CD14-positive monocyte (primary cell): Measurements from ENCODE around the gene MPP4. TPM values are rescaled to one million over a fixed set of nuclear protein-coding genes. Genes with fewer than 3 reads are reported as not detected.

ENCODE experiments used
- DNase-seq, 3 donors: peaks; one replicate each; pipeline ENCODE4 v3.0.0-alpha.2; 2011 to 2022
- H2AFZ ChIP-seq: 2 replicates; pipeline ENCODE4 v1.6.0; 2012; ENCODE audit warnings: mild to moderate bottlenecking, low read depth, low read length, inconsistent platforms; ENCODE audit not compliant: insufficient read depth, poor library complexity, severe bottlenecking
- H3K27ac ChIP-seq, 2 donors: 1 replicate in 1 of 2; 2 replicates in 1 of 2; pipeline ENCODE4 v1.5.1; 2012 to 2013; ENCODE audit warnings: low read length in 2 of 2, control low read depth in 1 of 2, inconsistent platforms in 1 of 2, low read depth in 1 of 2, mild to moderate bottlenecking in 1 of 2
- H3K27me3 ChIP-seq, 2 donors: one replicate each; pipeline versions ENCODE4 v1.6.0 to v1.6.1; 2011 to 2013; ENCODE audit warnings: low read length in 2 of 2; ENCODE audit not compliant: control insufficient read depth in 2 of 2, insufficient read depth in 2 of 2
- H3K36me3 ChIP-seq, 2 donors: replicated peaks in 1 of 2; 1 replicate in 1 of 2; 2 replicates in 1 of 2; pipeline versions ENCODE4 v1.5.1 to v1.6.1; 2012 to 2013; ENCODE audit warnings: low read length in 2 of 2, control low read depth in 1 of 2, inconsistent platforms in 1 of 2, mild to moderate bottlenecking in 1 of 2; ENCODE audit not compliant: insufficient read depth in 2 of 2, control insufficient read depth in 1 of 2
- H3K4me1 ChIP-seq, 2 donors: 1 replicate in 1 of 2; 2 replicates in 1 of 2; pipeline versions ENCODE4 v1.5.1 to v1.6.1; 2012 to 2013; ENCODE audit warnings: low read length in 2 of 2, control low read depth in 1 of 2, inconsistent platforms in 1 of 2, mild to moderate bottlenecking in 1 of 2, moderate library complexity in 1 of 2; ENCODE audit not compliant: insufficient read depth in 2 of 2, control insufficient read depth in 1 of 2
- H3K4me2 ChIP-seq: replicated peaks from 2 replicates; pipeline ENCODE3; 2012; ENCODE audit warnings: low read length, moderate library complexity, mild to moderate bottlenecking; ENCODE audit not compliant: poor library complexity, severe bottlenecking; ENCODE audit errors: extremely low read depth
- H3K4me3 ChIP-seq, 3 experiments: fragments of 200-600 bp in 1 of 3; sonication (generic) in 1 of 3; replicated peaks in 1 of 3; 1 replicate in 2 of 3; 2 replicates in 1 of 3; pipeline ENCODE4 v1.5.1; 2011 to 2013; ENCODE audit warnings: low read length in 3 of 3, mild to moderate bottlenecking in 3 of 3, control low read depth in 2 of 3, low read depth in 2 of 3, inconsistent platforms in 1 of 3, moderate library complexity in 1 of 3
- H3K79me2 ChIP-seq: 2 replicates; pipeline ENCODE4 v1.6.0; 2012; ENCODE audit warnings: mild to moderate bottlenecking, control low read depth, inconsistent platforms, low read length, moderate library complexity; ENCODE audit not compliant: insufficient read depth
- H3K9ac ChIP-seq: 2 replicates; pipeline ENCODE4 v1.6.0; 2017; ENCODE audit warnings: low read length, mild to moderate bottlenecking; ENCODE audit not compliant: insufficient read depth, poor library complexity, severe bottlenecking
- H3K9me3 ChIP-seq, 2 donors: replicated peaks in 1 of 2; 1 replicate in 1 of 2; 2 replicates in 1 of 2; pipeline versions ENCODE4 v1.5.1 to v1.6.1; 2012 to 2013; ENCODE audit warnings: low read length in 2 of 2, control low read depth in 1 of 2; ENCODE audit not compliant: control insufficient read depth in 1 of 2, insufficient read depth in 1 of 2
- H4K20me1 ChIP-seq: 2 replicates; pipeline ENCODE4 v1.6.0; 2012; ENCODE audit warnings: mild to moderate bottlenecking, low read length, control low read depth, moderate library complexity; ENCODE audit not compliant: insufficient read depth
- H3K27ac Mint-ChIP-seq, 7 donors: one replicate each; pipeline ENCODE4 v1.8.0; 2020; ENCODE audit warnings: mild to moderate bottlenecking in 7 of 7, mixed read lengths in 7 of 7, moderate library complexity in 6 of 7, inconsistent platforms in 2 of 7
- H3K27me3 Mint-ChIP-seq, 3 donors: one replicate each; pipeline ENCODE4 v1.8.0; 2021 to 2022; ENCODE audit warnings: low read depth in 3 of 3, mild to moderate bottlenecking in 3 of 3, mixed read lengths in 3 of 3, moderate library complexity in 3 of 3, inconsistent platforms in 1 of 3
- H3K36me3 Mint-ChIP-seq, 2 donors: one replicate each; pipeline ENCODE4 v1.8.0; 2020; ENCODE audit warnings: mixed read lengths in 2 of 2, inconsistent platforms in 1 of 2, mild to moderate bottlenecking in 1 of 2
- H3K4me1 Mint-ChIP-seq: one replicate; pipeline ENCODE4 v1.8.0; 2020; ENCODE audit warnings: mild to moderate bottlenecking, mixed read lengths
- H3K4me3 Mint-ChIP-seq, 2 donors: one replicate each; pipeline ENCODE4 v1.8.0; 2020; ENCODE audit warnings: mild to moderate bottlenecking in 2 of 2, mixed read lengths in 2 of 2, moderate library complexity in 1 of 2
- H3K9me3 Mint-ChIP-seq, 7 donors: one replicate each; pipeline ENCODE4 v1.8.0; 2020 to 2022; ENCODE audit warnings: mixed read lengths in 7 of 7, mild to moderate bottlenecking in 6 of 7, moderate library complexity in 6 of 7, inconsistent platforms in 2 of 7
- whole genome bisulfite sequencing: methylation state at CpG from one replicate; pipeline ENCODE4 v1.1.5; 2013; ENCODE audit warnings: missing lambda C conversion rate; ENCODE audit not compliant: insufficient coverage; 5-methylcytosine and 5-hydroxymethylcytosine counted together
- intact Hi-C, 2 donors: fragments of 100-400 bp; cut with micrococcal nuclease; formaldehyde crosslinking; loops; one replicate each; pipeline versions ENCODE4 v1.15.0 to v1.15.1; 2023
- polyA plus RNA-seq, 3 donors: library from polyadenylated mRNA; depleted of rRNA in 1 of 3; unstranded in 2 of 3; stranded (reverse) in 1 of 3; fragments of 300-500 nt in 2 of 3; fragments of >200 nt in 1 of 3; fragmentation: Illumina TruSeq in 2 of 3; gene quantifications; 1 replicate in 2 of 3; 2 replicates in 1 of 3; pipeline ENCODE4 v1.2.3, GENCODE V29; 2012 to 2021
- TF ChIP-seq, protein P1 (sequence below): fragments of 200-600 bp; IDR thresholded peaks from one replicate; pipeline ENCODE4 v1.8.0; 2022; ENCODE audit warnings: antibody characterized with exemption, mild to moderate bottlenecking

The MPP4 gene
- polyA plus RNA-seq, 3 donors: 0.04 TPM; not detected in 2

DNA sequence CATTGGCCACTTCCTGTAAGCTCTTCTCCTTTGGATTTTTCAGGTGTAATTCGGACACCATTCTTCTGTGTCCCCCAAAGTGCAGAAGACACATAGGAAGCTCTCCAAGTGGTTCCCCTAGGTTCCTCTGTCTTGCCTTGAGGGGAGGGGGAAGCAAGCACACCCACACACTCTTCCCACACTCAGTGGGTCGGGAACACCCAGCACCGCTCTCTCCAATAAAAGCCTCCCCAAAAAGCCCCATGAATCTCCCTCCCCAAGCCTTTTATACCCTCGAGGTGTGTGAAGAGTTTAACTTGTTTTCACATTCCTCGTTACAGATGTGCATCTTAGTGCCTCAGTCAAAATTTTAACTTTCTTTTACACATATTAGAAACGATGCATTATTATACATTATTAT, 45.2 kb downstream of the MPP4 start:
- Histone ChIP-seq H3K9me3 (no peaks in the 10 kb centered on the region), H3K9ac (no peak overlapping the region), H3K4me3 (no peak overlapping the region), H4K20me1 (no peaks in the 10 kb centered on the region), H3K4me1 (no peaks in the 10 kb centered on the region), H3K27ac (no peak overlapping the region), H3K79me2 (no peaks in the 10 kb centered on the region), H3K36me3 (no peaks in the 10 kb centered on the region), H3K27me3 (no peaks in the 10 kb centered on the region), H3K4me2 (no peak overlapping the region), H2AFZ (no peak overlapping the region)
- DNase-seq: no peak
- Mint-ChIP-seq H3K27me3 (peaks cover 0 to 4% (median 0%) of the 10 kb centered on the region in 3 donors), H3K36me3 (no peaks in the 10 kb centered on the region), H3K4me3 (no peak overlapping the region), H3K27ac (peak overlapping the region in 1 of 7 donors; percentile 59), H3K9me3 (no peaks in the 10 kb centered on the region), H3K4me1 (peaks cover 16% of the 10 kb centered on the region)
- no CpG with 5 or more reads among the region's 6 CpGs for WGBS
- intact Hi-C loops: no loop called here
- TF ChIP-seq, protein P1, sequence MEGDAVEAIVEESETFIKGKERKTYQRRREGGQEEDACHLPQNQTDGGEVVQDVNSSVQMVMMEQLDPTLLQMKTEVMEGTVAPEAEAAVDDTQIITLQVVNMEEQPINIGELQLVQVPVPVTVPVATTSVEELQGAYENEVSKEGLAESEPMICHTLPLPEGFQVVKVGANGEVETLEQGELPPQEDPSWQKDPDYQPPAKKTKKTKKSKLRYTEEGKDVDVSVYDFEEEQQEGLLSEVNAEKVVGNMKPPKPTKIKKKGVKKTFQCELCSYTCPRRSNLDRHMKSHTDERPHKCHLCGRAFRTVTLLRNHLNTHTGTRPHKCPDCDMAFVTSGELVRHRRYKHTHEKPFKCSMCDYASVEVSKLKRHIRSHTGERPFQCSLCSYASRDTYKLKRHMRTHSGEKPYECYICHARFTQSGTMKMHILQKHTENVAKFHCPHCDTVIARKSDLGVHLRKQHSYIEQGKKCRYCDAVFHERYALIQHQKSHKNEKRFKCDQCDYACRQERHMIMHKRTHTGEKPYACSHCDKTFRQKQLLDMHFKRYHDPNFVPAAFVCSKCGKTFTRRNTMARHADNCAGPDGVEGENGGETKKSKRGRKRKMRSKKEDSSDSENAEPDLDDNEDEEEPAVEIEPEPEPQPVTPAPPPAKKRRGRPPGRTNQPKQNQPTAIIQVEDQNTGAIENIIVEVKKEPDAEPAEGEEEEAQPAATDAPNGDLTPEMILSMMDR: no peak

DNA sequence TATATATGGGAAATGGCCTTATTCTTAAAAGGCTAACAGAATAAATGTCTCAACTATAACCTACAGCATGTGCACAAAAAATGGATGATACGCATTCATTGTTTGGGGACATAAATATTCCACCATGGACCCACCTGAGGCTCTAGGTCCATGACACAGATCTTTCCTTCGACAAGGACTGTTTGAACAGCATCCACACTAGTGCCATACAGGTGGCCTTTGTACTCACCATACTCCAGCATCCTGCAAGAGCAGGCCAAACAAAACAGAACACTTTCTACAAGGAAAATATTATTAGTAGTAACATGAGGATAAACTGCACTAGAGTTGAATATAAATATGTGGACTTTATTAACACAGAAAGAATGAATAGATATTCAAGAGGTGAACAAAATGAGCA, 49.0 kb downstream of the MPP4 start:
- no peaks in the 10 kb centered on the region for H3K9me3 Mint-ChIP-seq
- H3K4me2 ChIP-seq: no peak overlapping the region
- intact Hi-C loops: loop anchor here in 1 of 2 donors (10.0 kb wide), 1 partner anchor 195 kb away; the partner anchor contains the start of genes STRADB and TRAK2
- H3K4me3 Mint-ChIP-seq: no peak overlapping the region
- TF ChIP-seq, protein P1: no peak
- H3K9ac ChIP-seq: no peak overlapping the region
- H3K79me2 ChIP-seq: no peaks in the 10 kb centered on the region
- H3K27ac Mint-ChIP-seq: no peak overlapping the region
- 100% methylated on average over 1 of the region's 2 CpGs for WGBS
- no peak overlapping the region for H3K4me3 ChIP-seq
- no peak for DNase-seq
- no peak overlapping the region for H2AFZ ChIP-seq
- no peaks in the 10 kb centered on the region for H3K36me3 Mint-ChIP-seq
- no peaks in the 10 kb centered on the region for H3K36me3 ChIP-seq
- peaks cover 0 to 4% (median 0%) of the 10 kb centered on the region in 3 donors for H3K27me3 Mint-ChIP-seq
- no peaks in the 10 kb centered on the region for H3K27me3 ChIP-seq
- H3K9me3 ChIP-seq: no peaks in the 10 kb centered on the region
- no peaks in the 10 kb centered on the region for H4K20me1 ChIP-seq
- H3K4me1 ChIP-seq: no peaks in the 10 kb centered on the region
- peaks cover 9% of the 10 kb centered on the region for H3K4me1 Mint-ChIP-seq
- no peak overlapping the region for H3K27ac ChIP-seq
